Activated T-helper 17 cell treated with anti-CD3 and anti-CD28 coated beads, Interleukin-2, amount 50 U/mL, for 72 hours (primary cell): ENCODE measurements around the gene SEC24B. TPM values are rescaled to one million over a fixed set of nuclear protein-coding genes. Genes with fewer than 3 reads are reported as not detected.

ENCODE experiments used
- ATAC-seq: fragments of 150-1000 bp; cut with Tn5 transposase; replicated peaks from 2 replicates; pipeline ENCODE4 v1.10.0; 2021; ENCODE audit warnings: mild to moderate bottlenecking, moderate library complexity
- H3K27ac Mint-ChIP-seq: one replicate; pipeline ENCODE4 v1.8.0; 2022; ENCODE audit warnings: mixed read lengths
- H3K27me3 Mint-ChIP-seq: one replicate; pipeline ENCODE4 v1.8.0; 2022; ENCODE audit warnings: mixed read lengths
- H3K36me3 Mint-ChIP-seq: one replicate; pipeline ENCODE4 v1.8.0; 2022; ENCODE audit warnings: low read depth, mild to moderate bottlenecking, mixed read lengths
- H3K4me1 Mint-ChIP-seq: one replicate; pipeline ENCODE4 v1.8.0; 2022; ENCODE audit warnings: mixed read lengths
- H3K4me3 Mint-ChIP-seq: one replicate; pipeline ENCODE4 v1.8.0; 2022; ENCODE audit warnings: mild to moderate bottlenecking, mixed read lengths
- H3K9me3 Mint-ChIP-seq: one replicate; pipeline ENCODE4 v1.8.0; 2022; ENCODE audit warnings: mixed read lengths
- total RNA-seq, 2 donors: library from RNA; stranded (reverse); gene quantifications; one replicate each; pipeline ENCODE4 v1.2.3, GENCODE V29; 2022

Gene SEC24B
- total RNA-seq, 2 donors from 2014 or later = 25.2 to 28.1 TPM

GRCh38 chr4:109414938-109415337 is 18.7 kb upstream of the SEC24B start:
- H3K9me3 Mint-ChIP-seq = no peaks in the 10 kb centered on the region
- no peak overlapping the region for H3K4me3 Mint-ChIP-seq
- ATAC-seq = no peak
- H3K27ac Mint-ChIP-seq = no peak overlapping the region
- peaks cover 3% of the 10 kb centered on the region for H3K4me1 Mint-ChIP-seq
- H3K36me3 Mint-ChIP-seq = no peaks in the 10 kb centered on the region
- H3K27me3 Mint-ChIP-seq = no peaks in the 10 kb centered on the region

DNA sequence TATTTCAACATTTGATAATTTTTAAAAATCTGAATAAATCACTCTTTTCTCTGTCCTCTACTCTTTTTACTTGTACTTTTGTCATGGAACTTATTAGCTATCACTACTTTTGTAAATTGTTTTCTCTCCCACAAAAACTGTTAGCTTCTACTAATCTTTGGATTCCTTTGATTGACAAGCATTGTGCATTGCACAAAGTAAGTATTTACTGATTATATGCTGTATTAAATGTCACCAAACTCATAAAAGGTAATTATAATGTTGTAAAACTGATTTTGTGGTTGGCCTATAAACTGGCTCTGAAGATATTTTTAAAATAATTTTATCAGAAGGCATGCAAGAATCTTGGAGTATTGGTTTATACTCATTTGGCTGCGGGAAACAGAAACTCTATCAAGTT is 15.0 kb upstream of the SEC24B start:
- no peaks in the 10 kb centered on the region for H3K4me1 Mint-ChIP-seq
- H3K4me3 Mint-ChIP-seq = no peak overlapping the region
- H3K36me3 Mint-ChIP-seq = no peaks in the 10 kb centered on the region
- H3K27me3 Mint-ChIP-seq = no peaks in the 10 kb centered on the region
- H3K27ac Mint-ChIP-seq = no peak overlapping the region
- ATAC-seq = no peak
- no peaks in the 10 kb centered on the region for H3K9me3 Mint-ChIP-seq

- no peak for ATAC-seq
- Mint-ChIP-seq H3K27me3 (no peaks in the 10 kb centered on the region), H3K27ac (no peak overlapping the region), H3K4me3 (no peak overlapping the region), H3K9me3 (no peaks in the 10 kb centered on the region), H3K4me1 (peaks cover 3% of the 10 kb centered on the region), H3K36me3 (no peaks in the 10 kb centered on the region)
Measured at GRCh38 chr4:109419679-109420078, 13.9 kb upstream of the SEC24B start.

GRCh38 chr4:109424093-109424841 is 9.3 kb upstream of the SEC24B start:
- ATAC-seq = no peak
- H3K27me3 Mint-ChIP-seq = no peaks in the 10 kb centered on the region
- peak overlapping the region; percentile 43 for H3K27ac Mint-ChIP-seq
- no peak overlapping the region for H3K4me3 Mint-ChIP-seq
- no peaks in the 10 kb centered on the region for H3K36me3 Mint-ChIP-seq
- H3K4me1 Mint-ChIP-seq = peaks cover 6% of the 10 kb centered on the region
- H3K9me3 Mint-ChIP-seq = no peaks in the 10 kb centered on the region

GRCh38 chr4:109425405-109425804 is 8.2 kb upstream of the SEC24B start:
- Mint-ChIP-seq H3K4me1 (peaks cover 11% of the 10 kb centered on the region), H3K36me3 (peaks cover 9% of the 10 kb centered on the region), H3K27ac (no peak overlapping the region), H3K4me3 (no peak overlapping the region), H3K27me3 (no peaks in the 10 kb centered on the region), H3K9me3 (no peaks in the 10 kb centered on the region)
- no peak for ATAC-seq

- peak; percentile 47 for ATAC-seq
- Mint-ChIP-seq H3K36me3 (peaks cover 16% of the 10 kb centered on the region), H3K4me3 (peak overlapping the region; percentile 22), H3K4me1 (peaks cover 19% of the 10 kb centered on the region), H3K27ac (peak overlapping the region; percentile 75), H3K27me3 (no peaks in the 10 kb centered on the region), H3K9me3 (no peaks in the 10 kb centered on the region)
Measured at GRCh38 chr4:109429545-109429944, 4.1 kb upstream of the SEC24B start.

GRCh38 chr4:109432203-109432602 is 1.4 kb upstream of the SEC24B start:
- H3K9me3 Mint-ChIP-seq = no peaks in the 10 kb centered on the region
- H3K4me3 Mint-ChIP-seq = peak overlapping the region; percentile 88
- peaks cover 16% of the 10 kb centered on the region for H3K36me3 Mint-ChIP-seq
- peak overlapping the region; percentile 92 for H3K27ac Mint-ChIP-seq
- H3K4me1 Mint-ChIP-seq = peaks cover 34% of the 10 kb centered on the region
- H3K27me3 Mint-ChIP-seq = no peaks in the 10 kb centered on the region
- ATAC-seq = no peak

DNA sequence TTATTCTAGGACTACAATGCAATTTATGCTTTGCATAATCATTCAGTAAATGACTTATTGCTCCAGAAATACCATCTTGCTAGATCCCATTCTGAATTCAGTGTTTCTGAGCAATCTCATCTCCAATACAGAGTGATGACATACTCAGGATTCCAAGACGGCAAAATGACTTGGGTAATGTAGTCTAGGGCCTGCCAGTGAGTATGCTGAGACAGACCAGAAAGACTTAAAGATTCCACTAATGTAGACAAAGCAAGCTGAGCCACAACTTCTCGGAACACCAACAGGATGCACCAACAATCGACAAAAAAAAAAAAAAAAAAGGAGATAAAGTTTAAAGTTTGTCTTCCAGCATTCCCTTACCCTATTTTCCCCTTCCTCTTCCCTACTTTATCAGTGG is 919 bp upstream of the SEC24B start:
- Mint-ChIP-seq H3K4me3 (peak overlapping the region; percentile 88), H3K27ac (peak overlapping the region; percentile 92), H3K27me3 (no peaks in the 10 kb centered on the region), H3K36me3 (peaks cover 16% of the 10 kb centered on the region), H3K4me1 (peaks cover 34% of the 10 kb centered on the region), H3K9me3 (no peaks in the 10 kb centered on the region)
- ATAC-seq = peak; percentile 31

DNA sequence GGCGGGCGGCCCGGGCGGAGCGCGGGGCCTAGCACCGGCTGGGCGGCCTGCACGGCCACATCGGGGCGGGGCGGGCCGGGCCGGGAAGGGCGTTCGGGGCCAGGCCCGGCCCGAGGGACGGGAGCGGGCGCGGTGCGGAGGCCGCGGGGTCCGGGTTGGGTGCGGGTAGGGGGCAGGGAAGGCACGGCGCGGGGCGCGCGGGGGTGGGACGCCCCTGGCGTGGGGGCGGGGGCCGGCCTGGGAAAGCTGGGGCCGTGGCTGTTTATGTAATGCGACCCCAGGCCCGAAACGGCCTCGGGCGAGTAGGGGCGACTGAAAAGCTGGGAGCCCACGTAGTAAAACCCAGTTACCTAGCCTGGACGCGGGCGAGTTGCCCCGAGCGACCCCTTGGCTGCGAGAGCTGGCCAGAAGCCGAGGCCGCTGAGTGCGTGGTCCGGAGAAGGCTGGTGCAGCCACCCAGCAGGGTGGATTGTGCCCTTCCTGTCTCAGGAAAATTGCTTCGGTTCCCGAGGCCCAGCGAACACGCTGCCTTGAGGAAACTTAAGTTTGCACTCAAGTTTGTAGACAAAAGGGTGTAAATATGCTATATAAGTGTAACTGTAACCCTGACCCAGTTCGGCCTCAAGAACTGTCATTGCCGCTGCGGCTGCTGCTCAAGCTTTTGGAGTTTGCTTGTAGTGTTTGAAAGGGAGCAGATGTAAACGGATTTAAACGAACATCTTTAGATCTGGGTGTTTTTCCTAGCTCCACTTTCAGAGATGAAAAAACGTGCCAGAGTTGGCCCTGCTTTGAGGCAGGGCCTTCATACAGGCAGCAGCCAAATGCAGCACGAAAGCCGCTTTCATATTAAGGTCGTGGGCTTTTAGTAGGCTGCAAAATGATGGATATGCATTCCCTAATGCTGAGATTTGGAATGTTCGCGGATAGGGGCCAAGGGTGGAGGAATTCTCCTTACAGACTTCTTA is 674 bp downstream of the SEC24B start:
- Mint-ChIP-seq H3K4me3 (peak overlapping the region; percentile 88), H3K4me1 (peaks cover 37% of the 10 kb centered on the region), H3K36me3 (peaks cover 16% of the 10 kb centered on the region), H3K9me3 (no peaks in the 10 kb centered on the region), H3K27me3 (no peaks in the 10 kb centered on the region), H3K27ac (peak overlapping the region; percentile 58)
- ATAC-seq = peak; percentile 49

DNA sequence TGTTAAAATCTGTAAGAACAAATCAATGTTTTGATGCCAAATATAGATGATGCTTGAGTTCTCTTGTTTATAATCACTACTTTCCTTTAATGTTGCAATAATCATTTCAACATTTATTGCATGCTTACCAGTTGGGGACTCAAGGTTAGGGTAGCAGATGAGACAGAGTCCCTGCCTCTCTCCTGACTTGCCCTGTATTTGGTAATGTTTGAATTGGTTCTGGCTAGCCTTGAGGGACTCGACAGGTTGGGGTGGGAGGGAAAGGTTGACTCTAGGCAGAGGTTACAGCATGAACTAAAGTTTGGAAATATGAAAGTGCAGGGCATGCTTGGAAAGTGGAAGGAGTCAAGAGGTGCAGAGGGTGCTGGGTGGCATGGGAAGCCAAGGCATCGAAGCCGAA is 2.0 kb downstream of the SEC24B start:
- peak overlapping the region; percentile 88 for H3K4me3 Mint-ChIP-seq

DNA sequence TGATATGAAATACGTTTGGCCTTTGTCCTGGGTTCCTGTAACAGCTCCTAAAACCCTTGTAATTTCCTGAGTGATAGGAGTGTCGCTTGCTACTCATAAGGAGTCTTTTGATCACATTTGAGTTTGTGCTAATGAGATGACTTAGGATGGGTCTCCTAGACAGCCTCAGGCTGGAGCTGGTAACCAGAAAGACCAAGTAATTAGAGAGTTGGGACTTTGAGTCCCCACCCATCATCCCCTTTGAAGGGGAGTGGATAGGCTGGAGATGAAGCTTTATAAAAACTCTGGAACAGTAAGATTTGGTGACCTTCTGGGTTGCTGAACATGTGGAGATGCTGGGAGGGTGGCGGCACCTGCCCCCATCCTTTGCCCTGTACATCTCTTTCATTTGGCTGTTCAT is 2.9 kb downstream of the SEC24B start:
- H3K36me3 Mint-ChIP-seq = no peaks in the 10 kb centered on the region
- H3K27ac Mint-ChIP-seq = peak overlapping the region; percentile 58
- ATAC-seq = no peak
- H3K27me3 Mint-ChIP-seq = no peaks in the 10 kb centered on the region
- H3K4me3 Mint-ChIP-seq = peak overlapping the region; percentile 88
- H3K4me1 Mint-ChIP-seq = peaks cover 31% of the 10 kb centered on the region
- H3K9me3 Mint-ChIP-seq = no peaks in the 10 kb centered on the region

More for the DNA sequence above, 2.0 kb downstream of the SEC24B start:
- H3K27me3 Mint-ChIP-seq = no peaks in the 10 kb centered on the region
- no peak for ATAC-seq
- peaks cover 5% of the 10 kb centered on the region for H3K36me3 Mint-ChIP-seq
- H3K4me1 Mint-ChIP-seq = peaks cover 31% of the 10 kb centered on the region
- H3K27ac Mint-ChIP-seq = peak overlapping the region; percentile 58
- no peaks in the 10 kb centered on the region for H3K9me3 Mint-ChIP-seq

GRCh38 chr4:109440948-109441347 is 7.3 kb downstream of the SEC24B start:
- Mint-ChIP-seq H3K27ac (no peak overlapping the region), H3K4me3 (no peak overlapping the region), H3K36me3 (peaks cover 22% of the 10 kb centered on the region), H3K27me3 (no peaks in the 10 kb centered on the region), H3K9me3 (no peaks in the 10 kb centered on the region), H3K4me1 (peaks cover 32% of the 10 kb centered on the region)
- no peak for ATAC-seq

DNA sequence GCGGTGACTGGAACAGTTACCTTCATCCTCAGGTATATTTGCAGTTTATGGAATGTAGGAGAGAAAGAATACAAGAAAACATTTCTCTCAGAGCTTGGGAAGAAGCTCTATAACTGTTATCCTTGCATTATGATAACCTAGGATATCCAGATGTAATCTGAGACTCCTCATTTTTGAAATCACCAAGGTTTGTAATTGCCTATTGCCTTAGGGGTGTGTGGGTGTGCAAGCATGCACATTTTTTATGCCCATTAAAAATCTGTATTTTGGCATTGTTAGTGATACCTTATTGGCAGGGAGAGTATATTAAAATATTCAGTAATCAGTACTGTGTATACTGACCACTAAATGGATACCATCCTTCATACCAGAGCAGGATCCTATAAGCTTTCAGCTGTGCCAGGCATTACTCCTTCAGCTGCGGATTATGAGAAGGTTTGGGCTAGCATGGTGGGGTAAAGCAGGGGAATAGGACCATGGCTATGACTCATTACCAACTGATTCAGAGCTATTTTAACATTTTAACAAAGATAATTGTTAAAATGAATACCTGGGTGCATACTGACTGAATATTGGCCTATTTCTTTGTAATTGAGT is 8.3 kb downstream of the SEC24B start:
- Mint-ChIP-seq H3K9me3 (no peaks in the 10 kb centered on the region), H3K4me3 (no peak overlapping the region), H3K4me1 (peaks cover 27% of the 10 kb centered on the region), H3K27me3 (no peaks in the 10 kb centered on the region), H3K27ac (no peak overlapping the region), H3K36me3 (peaks cover 31% of the 10 kb centered on the region)
- no peak for ATAC-seq

DNA sequence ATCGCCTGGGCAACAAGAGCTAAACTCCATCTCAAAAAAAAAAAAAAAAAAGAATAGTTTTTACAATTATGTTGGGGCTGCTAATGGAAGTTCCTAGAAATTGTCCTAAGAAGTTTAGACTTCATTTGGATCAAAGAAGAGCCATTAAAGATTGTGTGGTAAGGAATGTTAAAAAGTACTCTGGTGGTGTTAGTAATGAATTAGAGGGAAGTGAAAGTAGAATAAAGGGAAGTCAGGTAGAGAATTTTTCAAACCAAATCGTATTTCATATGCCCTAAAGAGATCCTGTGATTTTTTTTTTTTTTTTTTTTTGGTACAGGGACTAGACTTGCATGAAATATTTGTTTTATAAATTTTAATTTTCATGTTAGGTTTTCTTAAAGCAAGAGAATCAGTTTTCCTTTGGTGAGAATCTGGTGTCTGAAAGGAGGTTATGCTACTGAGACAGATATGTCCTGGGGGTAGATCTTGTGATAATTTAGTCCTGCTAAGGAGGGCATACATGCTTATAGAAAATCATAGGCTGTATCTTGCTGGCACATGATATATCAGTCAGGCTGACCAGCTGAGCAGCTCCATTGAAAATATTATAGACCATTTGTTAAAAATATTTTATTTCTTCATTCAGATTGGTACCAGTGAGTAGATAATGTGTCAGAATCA is 10.7 kb downstream of the SEC24B start:
- Mint-ChIP-seq H3K27ac (no peak overlapping the region), H3K36me3 (peaks cover 41% of the 10 kb centered on the region), H3K4me3 (no peak overlapping the region), H3K27me3 (no peaks in the 10 kb centered on the region), H3K4me1 (peaks cover 21% of the 10 kb centered on the region), H3K9me3 (no peaks in the 10 kb centered on the region)
- ATAC-seq = no peak
